DMS153 treated with DMSO at 0.1 percent for 48 hours (cell line): ENCODE measurements around the gene RAD21L1.
"Not testable (repeated sequence)": the region's sequence is repeated elsewhere in the genome, so short reads cannot be mapped to it uniquely, and the experiment has no call there.

Experiments
- DNase-seq: peaks from one replicate; lab custom pipeline; 2025; ENCODE audit not compliant: unreplicated experiment; lab: John Stamatoyannopoulos, UW

RAD21L1 gene

GRCh38 chr20:1199212-1199873, 26.5 kb upstream of the RAD21L1 start:
- no peak for DNase-seq

DNA sequence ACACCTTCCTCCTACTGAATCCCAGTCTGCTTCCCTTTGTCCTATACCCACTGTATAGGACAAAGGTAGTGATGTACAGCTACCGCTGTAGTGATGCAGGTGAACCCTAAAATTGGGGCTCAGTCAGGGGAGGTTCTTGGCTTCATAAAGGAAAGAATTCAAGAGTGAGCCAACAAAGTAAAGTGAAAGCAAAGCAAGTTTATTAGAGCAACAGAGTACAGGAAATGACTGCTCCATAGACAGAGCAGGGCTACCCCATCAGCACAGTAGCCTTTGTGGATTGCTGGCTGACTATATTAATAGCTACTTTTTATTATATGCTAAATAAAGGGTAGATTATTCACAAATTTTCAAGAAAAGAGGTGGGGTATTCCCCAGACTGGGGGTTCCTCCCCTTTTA, 25.9 kb upstream of the RAD21L1 start:
- DNase-seq, result no peak

DNA sequence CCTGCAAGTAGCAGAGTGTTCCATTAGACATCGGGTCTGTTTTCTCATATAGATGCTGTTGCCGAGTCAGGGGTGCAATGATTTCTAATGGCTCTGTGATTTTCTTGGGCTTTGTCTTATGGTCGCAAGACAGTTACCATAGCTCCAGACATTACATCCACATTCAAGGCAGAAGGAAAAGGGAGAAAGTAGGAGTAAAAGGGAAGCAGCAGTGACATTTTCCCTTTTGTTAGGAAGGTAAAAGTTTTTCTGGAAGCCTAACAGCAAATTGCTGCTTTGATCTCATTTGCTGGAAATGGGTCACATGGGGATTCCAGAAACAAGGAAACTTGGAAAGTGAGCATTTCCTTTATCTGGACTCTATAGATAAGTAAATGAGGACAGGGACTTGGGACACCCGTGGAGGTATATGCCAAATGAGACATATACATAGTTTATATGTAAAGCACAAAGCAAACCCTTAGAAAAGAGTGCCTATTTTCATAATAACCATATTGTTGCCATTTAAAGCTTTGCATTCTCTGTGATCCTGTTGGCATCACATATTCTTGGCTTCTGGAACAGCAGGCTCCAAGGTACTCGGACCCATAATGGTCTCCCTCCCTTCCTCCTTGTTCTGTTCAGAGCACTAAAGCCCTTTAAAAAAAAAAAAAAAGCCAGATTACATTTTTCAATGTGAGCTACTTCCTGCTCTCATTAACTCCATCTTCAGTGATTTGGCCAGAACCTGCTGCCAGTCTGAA, 22.9 kb upstream of the RAD21L1 start, which contains the start of gene C20orf202:
TSS of gene C20orf202 (plus strand) at position 693 of the 743 bp plus-strand sequence. CDS start 132 bp downstream, outside the sequence.
- DNase-seq, result no peak

DNA sequence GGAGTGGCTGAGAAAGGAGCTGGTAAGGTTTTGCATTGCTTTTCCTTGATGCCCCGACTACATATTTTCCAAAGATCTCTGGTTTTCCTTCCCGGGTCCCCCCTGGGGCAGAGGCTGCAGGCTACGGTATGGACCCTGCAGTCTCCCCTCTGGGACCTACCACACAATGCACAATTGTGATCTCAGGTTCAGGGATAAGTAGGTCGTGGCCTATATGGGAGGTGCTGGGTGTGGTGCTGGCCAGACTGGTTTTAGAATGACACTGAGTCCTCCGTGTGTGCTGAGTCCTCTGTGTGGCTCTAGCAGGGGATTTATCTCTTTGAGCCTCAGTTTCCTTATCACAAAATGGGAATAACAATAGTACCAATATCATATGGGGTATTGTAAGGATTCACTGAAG, 22.2 kb upstream of the RAD21L1 start:
- no peak for DNase-seq

- DNase-seq, result no peak
Measured at GRCh38 chr20:1204113-1204512, 21.7 kb upstream of the RAD21L1 start.

GRCh38 chr20:1204576-1204975, 21.3 kb upstream of the RAD21L1 start:
- DNase-seq, result no peak

DNA sequence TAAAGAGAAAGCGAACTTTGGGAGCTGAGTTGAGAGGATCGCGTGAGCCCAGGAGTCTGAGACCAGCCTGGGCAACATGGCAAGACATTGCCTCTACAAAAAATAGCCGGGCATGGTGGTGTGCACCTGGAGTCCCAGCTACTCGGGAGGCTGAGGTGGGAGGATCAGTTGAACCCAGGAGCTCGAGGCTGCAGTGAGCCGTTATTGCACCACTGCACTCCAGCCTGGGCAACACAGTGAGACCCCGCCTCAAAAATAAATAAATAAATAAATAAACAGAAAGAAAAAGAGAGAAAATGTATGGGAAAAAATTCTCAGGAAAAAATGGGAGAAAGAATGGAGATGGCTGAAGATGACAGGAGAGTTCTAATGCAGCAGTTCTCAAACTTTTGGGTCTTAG, 20.0 kb upstream of the RAD21L1 start:
- DNase-seq, result no peak

DNA sequence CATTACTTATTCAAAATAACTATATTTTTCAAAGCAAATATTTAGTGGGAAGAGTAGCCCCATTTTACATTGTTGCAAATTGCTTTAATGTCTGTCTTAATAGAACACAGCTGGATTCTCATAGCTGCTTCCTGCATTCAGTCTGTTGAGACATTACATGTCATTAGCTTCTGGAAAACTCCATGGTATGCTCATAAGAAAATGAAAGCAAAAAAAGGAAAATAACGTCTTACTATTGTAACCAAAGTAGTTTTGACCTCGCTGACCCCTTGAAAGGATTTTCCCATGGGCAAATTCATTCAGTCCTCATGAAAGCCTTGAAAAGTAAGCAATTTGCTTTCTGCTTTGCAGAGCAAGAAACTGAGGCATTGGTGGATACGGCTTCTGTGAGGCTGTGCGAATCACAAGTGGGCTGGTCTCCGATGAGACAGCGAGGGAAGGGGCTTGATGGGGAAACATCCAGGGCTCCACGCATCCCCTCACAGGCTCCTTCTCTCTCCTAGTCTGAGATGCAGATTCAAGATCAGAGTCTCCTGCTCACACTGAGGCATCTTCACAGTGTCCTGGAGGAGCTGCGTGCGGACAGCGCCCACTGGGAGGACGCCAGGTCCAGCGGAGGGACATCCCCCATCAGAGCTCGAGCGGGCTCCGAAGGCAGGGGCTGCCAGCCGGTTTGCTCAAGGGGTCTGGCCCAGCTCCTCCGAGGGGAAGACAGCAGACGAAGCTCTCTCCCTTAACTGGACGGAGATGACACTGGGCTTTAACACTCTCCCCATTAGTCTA, 19.3 kb upstream of the RAD21L1 start:
- DNase-seq, result no peak

DNA sequence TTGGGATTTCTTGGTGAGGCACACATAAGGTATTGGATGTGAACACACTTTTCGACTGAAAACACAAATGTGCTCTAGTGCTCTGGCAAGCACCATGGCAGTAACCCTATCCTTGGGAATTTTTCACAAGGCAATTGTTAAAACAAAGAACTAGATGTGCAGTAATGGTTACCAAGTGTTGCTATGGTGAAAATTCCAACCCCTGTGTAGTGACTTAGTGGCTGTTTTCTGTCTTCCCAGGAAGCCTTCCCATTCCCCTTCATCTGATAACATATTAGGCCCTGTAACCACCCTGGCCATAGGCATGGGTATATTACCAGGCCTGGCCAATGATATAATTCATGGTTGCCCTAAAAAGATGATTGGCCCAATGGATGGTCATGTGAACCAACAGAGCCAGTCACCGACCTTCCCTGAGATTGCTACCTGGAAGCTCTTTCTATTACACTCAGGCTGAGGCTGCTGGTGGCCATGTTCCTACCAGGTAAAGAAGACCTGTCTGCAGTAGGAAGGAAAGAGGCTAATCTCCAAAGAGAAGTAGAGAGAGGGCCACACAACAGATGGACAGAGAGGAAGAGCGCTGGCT, 18.5 kb upstream of the RAD21L1 start:
- DNase-seq, result no peak

DNA sequence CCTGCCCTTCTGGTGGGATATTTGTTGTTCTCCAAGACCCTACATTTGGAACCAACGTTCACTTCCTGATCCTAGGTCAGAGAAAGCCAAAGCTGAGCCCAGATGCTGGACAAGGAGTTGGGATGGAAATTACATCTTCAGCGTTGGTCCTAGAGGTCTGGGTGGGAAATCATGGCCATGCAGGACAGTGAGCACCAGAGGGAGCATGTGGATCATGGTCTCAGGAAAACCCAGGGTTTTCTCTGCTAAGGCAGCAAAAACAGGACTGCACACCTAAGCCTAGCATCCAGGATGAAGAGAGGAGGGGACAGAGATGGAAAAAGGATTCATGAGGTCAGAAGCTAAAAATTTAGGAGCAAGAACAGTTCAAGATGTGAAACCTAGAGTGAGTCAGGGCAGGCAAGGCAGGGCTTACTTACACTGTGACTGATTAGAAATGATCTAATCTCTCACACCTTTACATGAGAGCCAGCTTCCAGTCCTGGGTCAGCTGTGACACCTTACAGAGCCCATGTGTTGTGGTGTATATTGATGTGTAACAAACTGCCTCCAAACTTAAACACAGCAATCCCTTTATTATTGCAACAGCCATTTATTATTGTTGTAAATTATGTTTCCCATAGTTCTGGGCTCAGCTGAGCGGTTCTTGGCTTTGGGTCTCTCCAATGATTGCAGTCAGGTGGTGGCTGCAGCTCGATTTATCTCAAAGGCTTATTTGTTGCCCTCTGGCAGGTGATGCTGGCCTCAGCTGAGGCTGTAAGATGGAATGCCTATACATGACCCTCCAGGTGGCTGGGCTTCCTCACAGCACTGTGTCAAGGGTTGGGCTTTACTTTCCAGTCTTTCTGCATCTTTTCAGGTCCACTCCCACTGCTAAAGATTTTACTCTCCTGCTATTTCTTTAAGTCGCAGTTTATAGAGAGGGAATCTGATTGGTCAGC, 16.1 kb upstream of the RAD21L1 start:
- no peak for DNase-seq

DNA sequence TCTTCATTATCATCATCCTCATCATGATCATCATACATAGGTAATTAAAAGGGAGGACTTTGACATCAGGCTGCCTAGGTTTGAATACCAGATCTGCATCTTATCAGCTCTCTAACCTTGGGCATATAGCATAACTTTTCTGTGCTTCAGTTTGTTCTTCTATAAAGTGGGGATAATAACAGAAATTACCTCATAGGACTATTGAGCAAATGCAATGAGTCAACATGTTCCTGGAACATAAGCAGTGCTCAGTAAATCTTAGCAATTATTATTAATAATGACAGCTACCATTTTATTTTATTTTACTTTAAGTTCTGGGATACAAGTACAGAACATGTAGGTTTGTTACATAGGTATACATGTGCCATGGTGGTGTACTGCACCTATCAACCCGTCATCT, 15.3 kb upstream of the RAD21L1 start:
- no peak for DNase-seq

- DNase-seq, result no peak
Measured at GRCh38 chr20:1212023-1212422, 13.8 kb upstream of the RAD21L1 start.

GRCh38 chr20:1212607-1213396, 13.0 kb upstream of the RAD21L1 start:
- peak; percentile 13 for DNase-seq

GRCh38 chr20:1214838-1215261, 11.0 kb upstream of the RAD21L1 start:
- no peak for DNase-seq

GRCh38 chr20:1215386-1216170, 10.3 kb upstream of the RAD21L1 start:
- no peak for DNase-seq

DNA sequence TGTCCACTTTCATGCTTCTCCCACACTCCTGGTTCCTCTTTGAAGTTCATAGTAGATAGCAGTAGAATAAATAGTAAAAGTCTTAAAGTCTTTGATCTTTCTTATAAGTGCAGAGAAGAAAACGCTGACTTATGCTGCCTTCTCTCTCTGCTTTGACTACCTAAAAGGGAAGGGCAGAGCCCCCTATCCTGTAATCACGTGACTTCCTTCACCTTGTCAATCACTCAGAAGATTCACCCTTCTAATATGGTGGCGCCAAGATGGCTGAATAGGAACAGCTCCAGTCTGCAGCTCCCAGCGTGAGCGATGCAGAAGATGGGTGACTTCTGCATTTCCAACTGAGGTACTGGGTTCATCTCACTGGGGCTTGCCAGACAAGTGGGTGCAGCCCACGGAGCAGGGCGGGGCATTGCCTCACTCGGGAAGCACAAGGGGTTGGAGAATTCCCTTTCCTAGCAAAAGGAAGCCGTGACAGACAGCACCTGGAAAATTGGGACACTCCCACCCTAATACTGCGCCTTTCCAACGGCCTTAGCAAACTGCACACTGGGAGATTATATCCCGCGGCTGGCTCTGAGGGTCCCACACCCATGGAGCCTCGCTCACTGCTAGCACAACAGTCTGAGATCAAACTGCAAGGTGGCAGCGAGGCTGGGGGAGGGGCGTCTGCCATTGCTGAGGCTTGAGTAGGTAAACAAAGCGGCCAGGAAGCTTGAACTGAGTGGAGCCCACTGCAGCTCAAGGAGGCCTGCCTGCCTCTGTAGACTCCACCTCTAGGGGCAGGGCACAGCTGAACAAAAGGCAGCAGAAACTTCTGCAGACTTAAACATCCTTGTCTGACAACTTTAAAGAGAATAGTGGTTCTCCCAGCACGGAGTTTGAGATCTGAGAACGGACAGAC, 9.1 kb upstream of the RAD21L1 start:
- DNase-seq, result not testable (repeated sequence)

DNA sequence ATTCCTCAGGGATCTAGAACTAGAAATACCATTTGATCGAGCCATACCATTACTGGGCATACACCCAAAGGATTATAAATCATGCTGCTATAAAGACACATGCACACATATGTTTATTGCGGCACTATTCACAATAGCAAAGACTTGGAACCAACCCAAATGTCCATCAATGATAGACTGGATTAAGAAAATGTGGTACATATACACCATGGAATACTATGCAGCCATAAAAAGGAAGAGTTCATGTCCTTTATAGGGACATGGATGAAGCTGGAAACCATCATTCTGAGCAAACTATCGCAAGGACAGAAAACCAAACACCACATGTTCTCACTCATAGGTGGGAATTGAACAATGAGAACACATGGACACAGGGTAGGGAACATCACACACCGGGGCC, 3.1 kb upstream of the RAD21L1 start:
- not testable (repeated sequence) for DNase-seq
